ENCODE measurements around the gene FHIP1A. TPM values are rescaled to one million over a fixed set of nuclear protein-coding genes. Genes with fewer than 3 reads are reported as not detected.

Gene FHIP1A
- total and polyA plus RNA-seq, 9 of the 15 experiments (the other 6 are each of a cell fraction or from before 2014, with no cell fraction given): 0.01 to 0.95 (median 0.04) TPM; not detected in 4

DNA sequence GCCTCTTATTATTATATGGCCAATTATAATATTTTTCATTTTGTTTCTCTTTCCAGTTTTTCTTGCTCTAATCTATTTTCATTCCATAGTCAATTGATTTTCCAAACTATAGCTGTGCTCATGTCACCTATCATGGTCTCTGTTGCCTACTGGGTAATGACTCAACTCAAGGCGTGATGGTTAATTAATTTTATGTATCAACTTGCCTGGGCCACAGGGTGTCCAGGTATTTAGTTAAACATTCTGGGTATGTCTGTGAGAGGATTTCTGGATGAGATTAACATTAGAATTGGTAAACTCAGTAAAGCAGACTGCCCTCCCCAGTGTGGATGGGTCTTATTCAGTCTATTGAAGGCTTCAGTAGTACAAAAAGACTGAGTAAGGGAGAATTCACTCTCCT, 9.9 kb downstream of the FHIP1A start:
- no TSS peak for BruUV-seq (replicated peaks)
- Histone ChIP-seq H3K9ac (ENCODE audit: insufficient read depth in 1 of 2, low read depth in 2 of 2, low read length in 2 of 2) (no peak overlapping the region), H3K9me1 (ENCODE audit: control insufficient read depth, insufficient read depth, low read length) (no peaks in the 10 kb centered on the region), H3K27me3 (ENCODE audit: control insufficient read depth in 2 of 2, insufficient read depth in 2 of 2, low read length in 2 of 2) (no peaks in the 10 kb centered on the region), H4K20me1 (replicated peaks; ENCODE audit: control insufficient read depth, insufficient read depth, low read length) (no peaks in the 10 kb centered on the region), H3K4me3 (no peak overlapping the region), H3K4me2 (ENCODE audit: insufficient read depth, low read length) (no peak overlapping the region), H3K9me3 (replicated peaks; ENCODE audit: control insufficient read depth, insufficient read depth, low read depth, low read length) (no peaks in the 10 kb centered on the region), H3K79me2 (ENCODE audit: control insufficient read depth, insufficient read depth, low read length) (no peaks in the 10 kb centered on the region), H3K27ac (ENCODE audit: extremely low read depth, low read depth, low read length) (no peak overlapping the region), H3K36me3 (ENCODE audit: control insufficient read depth, insufficient read depth, low read length) (no peaks in the 10 kb centered on the region), H3K4me1 (replicated peaks in 1 of 2; ENCODE audit: control insufficient read depth in 2 of 2, insufficient read depth in 2 of 2, low read length in 2 of 2) (no peaks in the 10 kb centered on the region), H2AFZ (ENCODE audit: low read depth, low read length) (no peak overlapping the region)
- 5% methylated on average over 1 of the region's 1 CpG for WGBS (ENCODE audit: insufficient coverage, low coverage, missing lambda C conversion rate)
- DNase-seq (ENCODE audit: extremely low read depth in 1 of 4, low spot score in 3 of 4) (no peak), ATAC-seq (no peak), FAIRE-seq (no peak)
- TF ChIP-seq SRSF9 (IDR thresholded peaks at IDR 0.05; ENCODE audit: borderline replicate concordance, low read depth, low read length) (no peak), HNRNPH1 (optimal IDR thresholded peaks at IDR 0.05; ENCODE audit: low read depth, low read length) (no peak), SMAD4 (CRISPR knock-in tag; conservative IDR thresholded peaks at IDR 0.05) (no peak), KDM2B (CRISPR knock-in tag; IDR thresholded peaks at IDR 0.05) (no peak), ZNF444 (CRISPR knock-in tag; IDR thresholded peaks at IDR 0.05) (no peak), ZNF165 (CRISPR knock-in tag; IDR thresholded peaks at IDR 0.05; ENCODE audit: borderline replicate concordance) (no peak), MXI1 (IDR thresholded peaks at IDR 0.05; ENCODE audit: low read depth, low read length) (no peak)
- TF ChIP-seq, protein P1, sequence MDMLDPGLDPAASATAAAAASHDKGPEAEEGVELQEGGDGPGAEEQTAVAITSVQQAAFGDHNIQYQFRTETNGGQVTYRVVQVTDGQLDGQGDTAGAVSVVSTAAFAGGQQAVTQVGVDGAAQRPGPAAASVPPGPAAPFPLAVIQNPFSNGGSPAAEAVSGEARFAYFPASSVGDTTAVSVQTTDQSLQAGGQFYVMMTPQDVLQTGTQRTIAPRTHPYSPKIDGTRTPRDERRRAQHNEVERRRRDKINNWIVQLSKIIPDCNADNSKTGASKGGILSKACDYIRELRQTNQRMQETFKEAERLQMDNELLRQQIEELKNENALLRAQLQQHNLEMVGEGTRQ (CRISPR knock-in tag; IDR thresholded peaks at IDR 0.05): no peak
- TF ChIP-seq, protein P2, sequence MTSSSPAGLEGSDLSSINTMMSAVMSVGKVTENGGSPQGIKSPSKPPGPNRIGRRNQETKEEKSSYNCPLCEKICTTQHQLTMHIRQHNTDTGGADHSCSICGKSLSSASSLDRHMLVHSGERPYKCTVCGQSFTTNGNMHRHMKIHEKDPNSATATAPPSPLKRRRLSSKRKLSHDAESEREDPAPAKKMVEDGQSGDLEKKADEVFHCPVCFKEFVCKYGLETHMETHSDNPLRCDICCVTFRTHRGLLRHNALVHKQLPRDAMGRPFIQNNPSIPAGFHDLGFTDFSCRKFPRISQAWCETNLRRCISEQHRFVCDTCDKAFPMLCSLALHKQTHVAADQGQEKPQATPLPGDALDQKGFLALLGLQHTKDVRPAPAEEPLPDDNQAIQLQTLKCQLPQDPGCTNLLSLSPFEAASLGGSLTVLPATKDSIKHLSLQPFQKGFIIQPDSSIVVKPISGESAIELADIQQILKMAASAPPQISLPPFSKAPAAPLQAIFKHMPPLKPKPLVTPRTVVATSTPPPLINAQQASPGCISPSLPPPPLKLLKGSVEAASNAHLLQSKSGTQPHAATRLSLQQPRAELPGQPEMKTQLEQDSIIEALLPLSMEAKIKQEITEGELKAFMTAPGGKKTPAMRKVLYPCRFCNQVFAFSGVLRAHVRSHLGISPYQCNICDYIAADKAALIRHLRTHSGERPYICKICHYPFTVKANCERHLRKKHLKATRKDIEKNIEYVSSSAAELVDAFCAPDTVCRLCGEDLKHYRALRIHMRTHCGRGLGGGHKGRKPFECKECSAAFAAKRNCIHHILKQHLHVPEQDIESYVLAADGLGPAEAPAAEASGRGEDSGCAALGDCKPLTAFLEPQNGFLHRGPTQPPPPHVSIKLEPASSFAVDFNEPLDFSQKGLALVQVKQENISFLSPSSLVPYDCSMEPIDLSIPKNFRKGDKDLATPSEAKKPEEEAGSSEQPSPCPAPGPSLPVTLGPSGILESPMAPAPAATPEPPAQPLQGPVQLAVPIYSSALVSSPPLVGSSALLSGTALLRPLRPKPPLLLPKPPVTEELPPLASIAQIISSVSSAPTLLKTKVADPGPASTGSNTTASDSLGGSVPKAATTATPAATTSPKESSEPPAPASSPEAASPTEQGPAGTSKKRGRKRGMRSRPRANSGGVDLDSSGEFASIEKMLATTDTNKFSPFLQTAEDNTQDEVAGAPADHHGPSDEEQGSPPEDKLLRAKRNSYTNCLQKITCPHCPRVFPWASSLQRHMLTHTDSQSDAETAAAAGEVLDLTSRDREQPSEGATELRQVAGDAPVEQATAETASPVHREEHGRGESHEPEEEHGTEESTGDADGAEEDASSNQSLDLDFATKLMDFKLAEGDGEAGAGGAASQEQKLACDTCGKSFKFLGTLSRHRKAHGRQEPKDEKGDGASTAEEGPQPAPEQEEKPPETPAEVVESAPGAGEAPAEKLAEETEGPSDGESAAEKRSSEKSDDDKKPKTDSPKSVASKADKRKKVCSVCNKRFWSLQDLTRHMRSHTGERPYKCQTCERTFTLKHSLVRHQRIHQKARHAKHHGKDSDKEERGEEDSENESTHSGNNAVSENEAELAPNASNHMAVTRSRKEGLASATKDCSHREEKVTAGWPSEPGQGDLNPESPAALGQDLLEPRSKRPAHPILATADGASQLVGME (CRISPR knock-in tag; IDR thresholded peaks at IDR 0.05): no peak
- in situ Hi-C loops (cut with MboI) (no loop called here), intact Hi-C loops (cut with micrococcal nuclease) (no loop called here)
- POLR2A ChIA-PET: no interaction called here
- CTCF ChIA-PET (ENCODE audit: low intra/inter-chr PET ratio): no interaction called here
